Dedifferentiated amniotic fluid mesenchymal stem cell (primary cell): ENCODE data around the gene IGSF3.
"Not testable (repeated sequence)": the region's sequence is repeated elsewhere in the genome, so short reads cannot be mapped to it uniquely, and the experiment has no call there.

ENCODE experiments used
- DNase-seq: peaks from one replicate; pipeline ENCODE4 v3.0.0-alpha.2; 2016; ENCODE audit errors: extremely low spot score

IGSF3 gene

GRCh38 chr1:116596742-116597307 is 70.7 kb downstream of the IGSF3 start:
- not testable (repeated sequence) for DNase-seq

GRCh38 chr1:116595946-116596741 is 71.4 kb downstream of the IGSF3 start:
- DNase-seq: not testable (repeated sequence)

- DNase-seq: not testable (repeated sequence)
Observed at GRCh38 chr1:116595065-116595840, 72.3 kb downstream of the IGSF3 start.

- not testable (repeated sequence) for DNase-seq
Observed at GRCh38 chr1:116593977-116594376, 73.6 kb downstream of the IGSF3 start.

GRCh38 chr1:116593401-116593800 is 74.1 kb downstream of the IGSF3 start:
- not testable (repeated sequence) for DNase-seq

GRCh38 chr1:116591951-116592605 is 75.5 kb downstream of the IGSF3 start:
- DNase-seq: not testable (repeated sequence)

GRCh38 chr1:116591006-116591950 is 76.3 kb downstream of the IGSF3 start:
- not testable (repeated sequence) for DNase-seq

GRCh38 chr1:116590359-116591005 is 77.1 kb downstream of the IGSF3 start:
- not testable (repeated sequence) for DNase-seq

GRCh38 chr1:116589101-116589735 is 78.3 kb downstream of the IGSF3 start:
- DNase-seq: not testable (repeated sequence)

- no peak for DNase-seq
Observed at GRCh38 chr1:116587501-116588227, 79.9 kb downstream of the IGSF3 start.

GRCh38 chr1:116586741-116587143 is 80.8 kb downstream of the IGSF3 start:
- DNase-seq: peak; percentile 63

- DNase-seq: no peak
Observed at GRCh38 chr1:116585886-116586285, 81.6 kb downstream of the IGSF3 start.

GRCh38 chr1:116581323-116581885 is 86.1 kb downstream of the IGSF3 start:
- DNase-seq: no peak

- no peak for DNase-seq
Observed at GRCh38 chr1:116580446-116581322, 86.8 kb downstream of the IGSF3 start.

GRCh38 chr1:116579259-116579875 is 88.2 kb downstream of the IGSF3 start:
- DNase-seq: no peak

- DNase-seq: no peak
Observed at GRCh38 chr1:116578581-116578980, 89.0 kb downstream of the IGSF3 start.

- no peak for DNase-seq
Observed at GRCh38 chr1:116577759-116578314, 89.7 kb downstream of the IGSF3 start.
